Islet of Langerhans (tissue), 1 donor: ENCODE measurements around the gene SDK1.

Experiments used
- FAIRE-seq: peaks from one replicate; lab custom pipeline; 2011; peaks lifted over from hg19 to GRCh38; lab: Jason Lieb, UNC

SDK1 gene

DNA sequence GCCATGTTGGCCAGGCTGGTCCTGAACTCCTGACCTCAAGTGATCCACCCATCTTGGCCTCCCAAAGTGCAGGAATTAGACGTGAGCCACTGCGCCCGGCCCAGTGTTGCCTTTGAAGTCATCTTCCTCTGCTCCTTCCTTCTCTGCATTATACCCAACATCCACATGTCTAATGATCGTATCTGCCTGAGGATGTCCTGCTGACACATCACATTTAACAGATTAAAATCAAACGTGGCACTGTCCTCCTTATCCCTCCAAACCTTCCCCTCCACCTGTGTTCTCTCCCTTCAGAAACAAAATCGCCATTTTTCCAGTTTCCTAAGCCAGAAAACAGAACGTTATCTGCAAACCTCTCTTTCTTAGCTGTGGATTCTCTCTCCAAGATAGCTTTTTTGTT is 8.4 kb upstream of the SDK1 start:
- no peak for FAIRE-seq

DNA sequence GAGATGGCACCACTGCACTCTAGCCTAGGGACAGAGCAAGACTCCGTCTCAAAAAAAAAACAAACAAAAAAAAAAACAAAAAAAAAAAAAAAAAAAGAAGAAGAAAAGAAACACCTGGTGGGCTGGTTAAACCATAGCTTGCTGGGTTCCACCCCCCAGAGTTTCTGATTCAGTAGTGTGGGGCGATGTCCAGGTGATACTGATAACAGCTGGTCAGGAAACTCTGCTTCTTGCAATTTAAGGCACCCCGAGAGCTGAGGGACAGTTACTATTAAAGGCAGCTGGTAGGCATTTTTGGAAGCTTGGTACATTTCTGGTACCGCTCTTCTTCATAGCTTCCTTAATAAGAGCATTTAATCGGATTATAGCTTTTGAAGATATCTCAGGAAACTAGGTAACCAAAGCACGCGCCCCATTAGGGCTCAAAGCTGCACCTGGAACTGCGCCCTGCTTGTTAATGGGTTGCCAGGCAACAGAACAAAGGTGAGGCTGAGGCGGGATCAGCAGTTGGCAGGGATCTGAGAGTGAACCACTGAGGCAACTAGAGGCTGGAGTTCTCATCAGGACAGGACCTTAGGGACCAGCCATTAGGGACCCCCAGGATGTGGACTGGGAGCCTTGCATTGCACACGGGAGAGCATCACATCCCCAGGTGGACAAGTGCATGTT is 6.5 kb upstream of the SDK1 start:
- FAIRE-seq = peak; percentile 97

DNA sequence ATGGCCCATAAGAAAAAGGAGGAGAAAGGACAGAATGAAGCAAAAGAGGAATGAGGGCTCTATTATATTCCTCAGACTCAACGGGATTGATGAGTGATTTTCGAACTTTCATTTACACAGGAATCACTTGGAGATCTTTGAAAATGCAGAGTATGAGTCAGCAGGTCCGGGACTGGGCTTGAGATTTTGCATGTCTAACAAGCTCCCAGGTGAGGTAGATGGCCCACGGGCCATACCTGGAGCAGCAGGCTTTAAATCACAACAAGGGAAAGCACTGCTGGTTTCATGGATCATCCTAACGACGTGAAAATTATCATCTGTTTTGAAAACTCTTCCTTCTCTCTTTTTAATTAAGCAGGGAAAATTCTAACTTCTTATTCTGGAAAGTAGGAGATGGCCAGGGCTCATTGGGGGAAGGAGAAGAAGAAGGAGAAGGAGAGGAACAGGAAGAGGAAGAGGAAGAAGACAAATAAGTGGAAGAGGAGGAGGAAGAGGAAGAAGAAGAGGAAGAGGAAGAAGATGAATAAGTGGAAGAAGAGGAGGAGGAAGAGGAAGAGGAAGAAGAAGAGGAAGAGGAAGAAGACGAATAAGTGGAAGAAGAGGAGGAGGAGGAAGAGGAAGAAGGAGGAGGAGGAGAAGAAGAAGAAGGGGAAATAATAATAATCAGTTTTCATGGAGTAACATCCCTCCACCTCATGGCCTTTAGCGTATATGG is 3.8 kb upstream of the SDK1 start:
- no peak for FAIRE-seq

DNA sequence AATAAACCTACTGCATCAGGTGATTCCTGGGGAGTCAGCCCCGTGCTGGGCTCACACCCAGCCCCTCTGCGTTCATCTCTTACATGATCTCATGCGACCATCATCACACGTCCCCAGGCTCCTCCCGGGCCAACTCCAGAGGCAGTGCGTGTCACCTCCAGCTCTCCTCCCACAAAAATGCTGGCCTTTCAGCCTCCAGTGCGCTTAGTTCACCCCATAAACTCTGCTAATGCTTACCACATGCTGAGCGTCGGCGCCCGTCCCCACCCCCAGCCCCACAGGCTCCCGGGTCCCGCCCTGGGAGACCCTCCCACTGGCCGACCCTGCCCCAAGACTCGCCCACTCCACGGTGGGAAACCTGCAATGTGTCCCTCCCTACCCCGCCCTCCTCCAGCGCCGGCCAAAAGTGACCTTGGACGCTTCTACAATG is 816 bp upstream of the SDK1 start:
- no peak for FAIRE-seq

DNA sequence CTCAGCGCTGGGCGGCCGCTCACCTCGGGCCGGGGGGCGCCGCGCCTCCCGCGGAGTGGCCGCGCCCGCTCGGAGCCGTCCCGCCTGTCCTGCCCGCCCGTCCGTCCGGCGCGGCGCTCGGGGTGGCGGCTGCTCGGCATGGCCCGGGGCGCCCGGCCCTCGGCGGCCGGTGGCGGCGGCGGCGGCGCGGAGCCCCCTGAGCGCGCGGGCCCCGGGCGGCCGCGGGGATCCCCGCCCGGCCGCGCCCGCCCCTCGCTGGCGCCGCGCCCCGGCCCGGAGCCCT is 338 bp downstream of the SDK1 start:
- FAIRE-seq = no peak

DNA sequence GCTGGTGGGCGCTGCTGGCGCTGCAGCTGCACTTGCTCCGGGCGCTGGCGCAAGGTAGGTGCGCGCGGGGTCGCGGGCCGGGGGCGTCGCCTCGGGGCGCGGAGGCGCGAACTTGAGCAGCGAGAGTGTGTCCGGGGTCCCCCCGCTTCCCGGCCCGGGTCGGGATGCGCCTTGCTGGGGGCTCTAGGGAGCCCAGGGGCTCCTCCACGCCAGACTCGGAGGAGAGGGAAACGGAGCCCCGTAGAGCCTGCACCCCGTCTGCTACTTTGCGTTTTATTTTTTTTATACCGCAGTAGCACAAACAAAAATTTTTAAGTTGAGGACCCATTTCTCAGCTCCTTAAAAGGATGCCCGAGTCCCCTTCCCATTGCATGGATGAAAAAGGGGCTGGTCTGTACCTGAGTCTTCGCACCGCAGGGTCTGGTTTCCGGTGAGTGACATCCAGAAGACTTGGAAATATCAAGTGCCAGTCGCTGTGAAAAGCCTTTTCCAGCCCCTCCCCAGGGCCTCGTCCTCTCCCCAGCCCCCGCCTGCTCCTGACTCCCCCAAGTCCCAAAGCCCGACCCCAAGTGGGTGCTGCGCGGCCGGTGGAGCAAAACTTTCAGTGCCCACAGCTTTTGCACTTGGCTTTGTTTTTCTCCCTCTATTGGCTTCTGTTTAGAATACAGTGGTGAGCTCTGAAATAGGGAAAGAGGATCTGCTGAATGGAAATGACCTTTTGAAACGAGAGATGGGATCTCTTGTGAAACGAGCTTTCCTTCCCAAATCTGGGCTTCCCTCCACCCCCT is 973 bp downstream of the SDK1 start:
- FAIRE-seq = peak; percentile 95

DNA sequence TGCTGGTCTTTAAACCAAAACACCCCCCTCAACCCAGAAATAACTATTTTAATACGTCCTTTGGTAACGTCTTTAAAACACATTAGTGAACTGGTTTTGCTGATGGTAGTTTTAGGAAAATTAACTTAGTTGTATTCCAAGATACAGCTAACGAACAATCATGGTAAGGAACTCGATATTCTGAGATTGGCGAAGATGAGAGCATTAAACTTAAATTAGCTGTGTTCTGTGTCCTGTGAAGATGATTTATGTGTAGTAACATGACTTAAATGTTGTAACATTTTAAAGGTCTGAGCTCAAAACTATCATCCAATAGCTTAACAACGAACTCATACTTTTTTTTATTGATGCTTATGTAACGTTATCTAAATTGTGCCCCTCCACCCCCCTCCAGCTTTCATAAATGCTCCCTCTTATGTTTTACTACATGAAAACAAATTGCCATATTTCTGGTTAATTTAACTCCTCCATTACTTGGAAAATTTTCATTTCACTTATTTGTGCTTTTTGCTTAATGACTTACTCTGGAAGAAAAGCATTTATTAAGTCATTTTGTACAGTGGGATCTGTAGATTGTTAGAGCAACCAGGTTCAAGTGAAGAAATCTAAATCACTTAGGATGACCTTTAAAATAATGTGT is 1.7 kb downstream of the SDK1 start:
- no peak for FAIRE-seq

DNA sequence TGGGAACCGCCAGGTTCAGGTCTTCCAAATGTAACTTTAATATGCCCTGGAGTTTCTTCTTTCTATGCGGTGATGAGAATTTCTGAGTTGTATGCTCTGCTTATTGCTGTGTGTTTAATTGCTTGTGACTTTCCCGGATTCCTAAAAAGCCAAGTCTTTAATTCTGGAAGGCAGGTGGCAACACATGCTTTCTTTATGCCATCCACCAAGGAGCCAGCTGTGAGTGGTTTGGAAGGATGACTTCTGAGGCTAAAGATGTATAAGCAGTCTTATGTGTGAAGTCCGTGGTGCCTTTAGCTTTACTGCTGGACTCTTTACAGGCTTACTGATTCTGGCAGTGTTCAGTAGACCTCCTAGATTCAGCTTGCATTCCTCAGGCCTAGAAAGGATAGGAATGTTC is 3.1 kb downstream of the SDK1 start:
- no peak for FAIRE-seq

DNA sequence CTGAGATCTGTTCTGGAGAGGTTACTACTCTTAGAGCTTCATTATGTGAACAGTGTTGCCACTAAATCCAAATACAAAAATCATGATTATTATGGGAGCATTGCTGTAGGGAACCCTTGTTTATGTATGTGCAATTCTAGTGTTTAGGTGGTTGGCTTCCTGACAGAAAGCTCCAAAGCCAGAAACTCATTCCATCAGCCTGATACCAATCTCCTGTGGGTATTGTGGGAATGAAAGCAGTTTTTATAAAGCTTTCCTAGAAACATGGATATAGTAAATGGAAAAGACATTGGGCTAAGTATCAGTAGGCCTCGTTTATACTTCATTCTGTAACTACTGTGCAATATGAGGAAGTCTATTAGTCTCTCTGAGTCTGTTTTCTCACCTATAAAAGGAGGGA is 6.4 kb downstream of the SDK1 start:
- no peak for FAIRE-seq

DNA sequence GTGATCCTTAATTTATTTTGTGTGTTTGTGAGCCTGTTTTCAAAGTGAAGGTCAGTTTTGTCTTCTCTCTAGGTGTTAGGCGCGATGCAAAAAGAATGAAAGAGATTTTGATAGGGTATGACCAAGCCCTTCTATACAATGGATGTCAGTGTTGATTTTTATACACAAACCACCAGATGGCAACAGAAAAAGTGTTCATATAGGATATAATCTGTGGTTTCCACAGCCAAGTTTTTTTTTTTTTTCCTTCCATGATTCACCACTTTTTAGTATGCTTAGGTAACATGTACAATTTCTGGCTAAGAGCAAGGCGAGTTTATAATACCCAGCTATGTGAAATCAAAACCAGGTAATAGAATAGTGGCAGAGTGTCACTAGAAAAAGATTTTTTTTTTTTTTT is 8.1 kb downstream of the SDK1 start:
- FAIRE-seq = no peak

DNA sequence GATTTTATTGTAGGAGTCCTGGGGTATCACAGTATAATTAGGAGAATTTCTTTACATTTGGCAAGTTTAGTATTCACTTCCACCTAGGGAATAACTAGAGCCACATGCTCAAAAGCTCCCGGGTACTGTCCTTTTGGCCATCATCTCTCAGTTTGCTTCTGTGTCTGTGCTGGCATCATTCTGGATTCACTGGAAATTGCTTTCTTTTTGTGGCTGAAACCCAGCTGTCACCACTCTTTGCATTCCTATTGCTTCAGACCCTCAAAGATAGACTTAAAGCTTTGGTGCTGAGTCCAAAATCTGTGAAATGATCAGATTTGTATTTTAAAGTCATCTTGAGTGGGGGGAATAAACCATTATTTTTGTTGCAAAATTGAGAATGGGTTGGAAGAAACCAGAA is 8.9 kb downstream of the SDK1 start:
- no peak for FAIRE-seq

DNA sequence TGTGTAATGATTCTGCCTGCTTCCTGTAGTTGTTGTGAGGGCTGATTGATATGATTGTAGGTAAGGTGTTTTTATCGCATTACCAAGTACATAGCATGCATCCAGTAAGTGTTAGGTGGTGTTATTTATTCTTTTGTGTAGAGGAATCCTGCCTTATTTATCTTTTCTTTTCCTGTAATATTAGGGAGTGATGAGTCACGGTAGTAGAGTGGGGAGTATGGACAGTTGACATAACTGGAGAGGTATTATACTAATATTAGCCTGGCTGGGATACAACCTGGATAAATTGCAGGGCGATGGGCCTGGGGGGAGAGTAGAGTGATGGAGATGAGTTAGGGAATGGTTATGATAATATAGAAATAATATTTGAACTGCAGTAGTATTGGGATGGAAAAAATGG is 9.8 kb downstream of the SDK1 start:
- FAIRE-seq = no peak

DNA sequence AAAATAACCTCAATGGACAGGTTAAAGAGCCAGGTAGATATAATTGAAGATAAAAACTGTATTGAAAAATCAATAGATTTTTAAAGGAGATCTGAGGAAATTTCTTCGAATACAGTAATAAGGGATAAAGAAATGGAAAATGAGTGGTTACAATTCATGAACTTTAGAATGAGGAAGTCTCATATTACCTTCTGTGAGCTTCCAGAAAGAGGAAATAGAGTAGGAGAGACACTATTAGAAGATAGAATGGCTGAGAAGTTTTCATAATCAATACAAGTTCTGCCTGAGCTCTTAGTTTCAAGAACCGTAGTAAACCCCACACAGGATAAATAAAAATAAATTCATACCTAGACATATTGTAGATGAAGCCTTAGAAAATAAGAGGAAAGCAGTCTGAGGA is 11.5 kb downstream of the SDK1 start:
- FAIRE-seq = no peak

DNA sequence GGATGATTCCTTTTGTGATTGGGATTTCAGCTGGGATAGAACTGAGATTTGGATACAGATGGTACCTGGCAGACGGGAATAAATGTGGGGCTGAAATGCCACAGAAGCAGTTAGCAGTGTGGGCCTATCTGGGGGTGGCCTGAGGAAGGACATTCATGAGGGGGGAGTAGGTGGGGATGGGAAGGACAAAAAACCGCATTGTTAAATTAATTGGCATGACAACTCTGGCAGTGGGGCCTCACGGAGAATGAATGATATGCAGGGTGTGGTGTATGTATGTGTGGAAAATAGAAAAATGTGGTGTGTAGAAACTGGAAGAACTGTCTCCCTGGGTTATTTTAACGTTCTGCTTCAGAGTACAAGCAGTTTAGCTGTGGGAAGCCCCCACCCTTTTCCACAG is 17.8 kb downstream of the SDK1 start:
- FAIRE-seq = no peak

DNA sequence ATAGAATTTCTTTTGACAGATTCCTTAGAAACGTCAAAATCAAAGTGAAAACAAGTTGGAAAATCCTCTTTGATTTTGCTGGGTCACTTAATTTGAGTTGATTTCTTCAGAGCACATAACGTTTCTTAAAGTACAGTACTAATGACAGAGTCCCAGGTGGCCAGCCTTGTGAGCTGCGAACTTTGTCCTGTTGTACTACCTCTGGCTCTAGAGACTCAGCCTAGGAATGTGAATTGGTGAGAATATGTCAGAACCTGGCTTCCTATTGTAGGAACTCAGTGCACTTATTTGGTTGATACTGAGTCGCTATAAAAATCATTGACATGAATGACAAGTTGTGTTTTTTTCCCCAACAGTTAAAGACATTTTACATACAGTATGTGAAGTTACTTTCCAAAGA is 20.2 kb downstream of the SDK1 start:
- no peak for FAIRE-seq

DNA sequence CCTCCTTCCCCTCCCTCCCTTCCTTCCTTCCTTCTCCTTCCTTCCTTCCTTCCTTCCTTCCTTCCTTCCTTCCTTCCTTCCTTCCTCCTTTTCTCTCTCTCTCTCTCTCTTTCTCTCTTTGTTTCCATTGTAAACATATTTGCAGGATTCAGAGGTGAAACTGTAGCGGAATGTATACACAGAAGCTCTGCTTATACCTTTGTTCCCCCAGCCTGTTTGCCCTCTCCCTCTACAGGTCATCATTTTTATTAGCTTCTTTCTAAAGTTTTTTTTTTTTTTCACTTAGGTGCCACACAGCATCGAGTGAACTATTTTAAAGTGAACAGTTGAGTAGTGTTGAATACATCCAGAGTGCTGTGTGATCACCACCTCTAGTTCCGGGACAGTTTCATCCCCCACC is 20.7 kb downstream of the SDK1 start:
- no peak for FAIRE-seq

DNA sequence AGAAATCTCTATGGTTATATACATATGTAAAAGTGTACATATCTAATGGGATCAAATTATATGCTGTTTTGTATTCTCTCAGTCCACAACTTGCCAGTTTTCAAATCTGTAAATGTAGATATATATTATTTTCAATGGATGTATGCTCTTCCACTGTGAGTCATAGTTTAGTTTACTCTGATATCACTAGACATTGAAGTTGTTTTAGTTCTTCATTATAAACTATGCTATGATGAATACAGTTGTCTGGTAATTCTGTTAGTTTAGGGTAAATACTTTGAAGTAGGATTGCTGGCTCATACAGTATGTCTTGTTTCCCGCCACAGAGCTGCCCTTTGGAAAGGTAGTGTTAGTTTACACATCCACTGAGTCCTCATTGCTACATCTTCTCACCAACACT is 25.2 kb downstream of the SDK1 start:
- peak; percentile 91 for FAIRE-seq

DNA sequence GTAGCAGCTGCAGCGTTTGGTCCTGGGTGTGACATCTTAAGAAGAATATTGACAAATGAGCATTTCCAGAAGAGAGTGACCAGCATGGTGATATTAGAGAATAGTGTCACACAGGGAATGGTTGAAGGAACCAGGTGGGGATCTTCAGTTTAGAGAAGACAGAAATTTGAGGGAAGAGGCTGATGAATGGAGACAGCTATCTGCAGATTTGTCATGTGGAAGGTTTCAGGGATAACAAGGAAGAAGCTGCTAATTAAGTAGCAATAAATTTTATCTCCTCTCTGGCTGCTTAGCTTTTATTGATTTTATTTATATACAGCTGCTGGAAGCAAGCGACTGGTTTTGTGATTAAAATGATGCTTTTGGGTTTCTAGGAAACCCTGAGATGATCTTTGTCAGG is 26.0 kb downstream of the SDK1 start:
- no peak for FAIRE-seq

DNA sequence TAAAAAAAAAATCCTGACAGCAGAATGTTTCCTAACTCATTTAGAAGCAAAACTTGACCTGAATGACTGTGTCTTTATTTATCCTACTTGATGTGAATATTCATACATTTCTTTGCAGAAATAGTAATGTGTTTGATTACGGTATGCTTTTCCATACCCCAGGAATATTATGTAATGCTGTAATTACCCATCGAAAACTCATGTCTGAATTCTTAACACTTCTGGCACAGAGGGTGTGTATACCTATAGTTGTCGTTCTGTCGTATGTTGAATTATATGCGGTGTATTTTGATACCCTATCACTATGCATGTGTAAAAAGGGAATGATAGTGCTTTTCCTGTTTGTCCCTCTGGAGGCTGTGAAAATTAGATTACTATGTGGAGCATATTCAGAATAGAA is 26.6 kb downstream of the SDK1 start:
- FAIRE-seq = no peak

DNA sequence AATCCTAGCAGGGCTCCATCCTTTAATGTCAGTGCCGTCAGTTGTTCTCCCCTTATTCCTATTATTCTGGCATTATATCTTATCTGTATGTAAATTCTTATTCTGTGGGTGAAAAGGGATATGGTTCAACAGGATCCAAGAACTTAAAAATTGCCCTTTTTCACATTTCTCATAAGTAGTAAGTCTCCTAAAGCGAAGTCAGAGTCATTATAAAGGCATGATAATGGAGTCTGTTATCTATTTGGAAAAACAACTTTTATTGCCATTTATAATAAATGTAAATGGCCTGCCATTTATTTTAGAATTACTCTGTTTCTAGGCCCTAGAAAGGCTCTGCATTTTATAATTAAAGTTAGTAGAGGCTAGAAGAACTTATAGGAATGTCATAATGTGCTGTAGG is 31.3 kb downstream of the SDK1 start:
- no peak for FAIRE-seq

DNA sequence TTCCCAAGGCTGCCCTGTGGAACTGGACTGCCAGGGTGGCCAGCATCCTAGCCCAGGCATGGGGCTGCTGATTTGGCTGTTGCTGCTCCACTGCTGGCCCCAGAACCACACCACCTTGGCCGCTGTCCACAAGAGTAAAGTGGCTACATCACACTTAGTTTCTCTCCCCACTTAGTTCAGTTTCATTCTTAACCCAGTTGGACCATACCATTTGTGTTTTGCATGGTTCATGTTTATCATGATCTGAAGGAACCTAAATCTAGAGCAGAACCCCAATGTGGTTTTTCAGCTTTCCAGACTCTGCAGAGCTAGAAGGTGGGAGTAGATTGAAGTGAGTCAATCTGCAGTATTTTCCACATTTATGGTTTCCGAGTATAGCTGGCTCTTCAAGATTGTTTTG is 32.8 kb downstream of the SDK1 start:
- no peak for FAIRE-seq

DNA sequence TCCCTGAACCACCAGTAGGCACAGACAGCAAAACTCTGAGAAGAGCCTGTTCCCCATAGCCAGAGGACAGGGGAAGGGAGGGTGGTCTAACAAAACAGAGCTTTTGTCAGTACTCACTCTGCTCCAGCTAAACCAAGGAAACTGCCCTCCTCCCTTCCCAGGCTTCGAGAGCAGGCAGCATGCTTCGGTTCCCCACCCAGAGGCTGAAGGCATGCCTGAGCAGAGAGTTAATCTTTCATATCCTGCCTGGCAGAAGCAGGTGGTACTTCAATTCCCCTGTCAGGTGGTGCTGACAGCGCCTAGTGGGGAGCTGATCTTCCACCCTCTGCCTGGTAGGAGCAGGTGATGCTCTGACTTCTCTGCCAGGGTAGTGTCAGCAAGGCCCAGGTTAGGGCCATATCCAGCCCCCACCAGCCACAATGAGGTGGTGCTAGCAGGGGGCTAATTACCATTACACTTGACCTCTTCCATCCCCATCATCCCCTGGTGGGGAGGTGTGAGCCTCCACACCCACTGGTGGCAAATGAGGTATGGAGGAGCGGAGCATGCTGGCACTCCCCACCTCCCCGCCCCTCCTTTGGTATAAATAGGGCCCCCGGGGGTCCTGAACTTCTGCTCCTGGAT is 35.1 kb downstream of the SDK1 start:
- no peak for FAIRE-seq

DNA sequence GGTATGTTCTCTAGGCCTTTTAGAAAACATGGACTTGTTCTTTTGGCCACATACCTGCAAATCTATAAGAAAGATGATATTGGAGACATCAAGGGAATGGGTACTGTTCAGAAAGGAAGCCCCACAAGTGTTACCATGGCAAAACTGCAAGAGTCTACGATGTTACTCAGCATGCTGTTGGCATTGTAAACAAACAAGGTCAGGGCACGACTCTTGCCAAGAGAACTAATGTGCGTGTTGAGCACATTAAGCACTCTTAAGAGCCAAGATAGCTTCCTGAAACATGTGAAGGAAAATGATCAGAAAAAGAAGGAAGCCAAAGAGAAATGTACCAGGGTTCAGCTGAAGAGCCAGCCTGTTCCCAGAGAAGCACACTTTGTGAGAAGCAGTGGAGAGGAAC is 37.1 kb downstream of the SDK1 start:
- no peak for FAIRE-seq
